Limb (tissue), 2 donors: ENCODE data around the gene HOMEZ.
A peak's percentile ranks its signal among the peaks of the same experiment; 100 is the strongest.
"Not testable (repeated sequence)": the region's sequence is repeated elsewhere in the genome, so short reads cannot be mapped to it uniquely, and the experiment has no call there.

Source experiments
- DNase-seq, 2 donors: peaks; one replicate each; pipeline ENCODE4 v3.0.0-alpha.2; 2016; ENCODE audit errors: extremely low spot score in 2 of 2

HOMEZ gene

DNA sequence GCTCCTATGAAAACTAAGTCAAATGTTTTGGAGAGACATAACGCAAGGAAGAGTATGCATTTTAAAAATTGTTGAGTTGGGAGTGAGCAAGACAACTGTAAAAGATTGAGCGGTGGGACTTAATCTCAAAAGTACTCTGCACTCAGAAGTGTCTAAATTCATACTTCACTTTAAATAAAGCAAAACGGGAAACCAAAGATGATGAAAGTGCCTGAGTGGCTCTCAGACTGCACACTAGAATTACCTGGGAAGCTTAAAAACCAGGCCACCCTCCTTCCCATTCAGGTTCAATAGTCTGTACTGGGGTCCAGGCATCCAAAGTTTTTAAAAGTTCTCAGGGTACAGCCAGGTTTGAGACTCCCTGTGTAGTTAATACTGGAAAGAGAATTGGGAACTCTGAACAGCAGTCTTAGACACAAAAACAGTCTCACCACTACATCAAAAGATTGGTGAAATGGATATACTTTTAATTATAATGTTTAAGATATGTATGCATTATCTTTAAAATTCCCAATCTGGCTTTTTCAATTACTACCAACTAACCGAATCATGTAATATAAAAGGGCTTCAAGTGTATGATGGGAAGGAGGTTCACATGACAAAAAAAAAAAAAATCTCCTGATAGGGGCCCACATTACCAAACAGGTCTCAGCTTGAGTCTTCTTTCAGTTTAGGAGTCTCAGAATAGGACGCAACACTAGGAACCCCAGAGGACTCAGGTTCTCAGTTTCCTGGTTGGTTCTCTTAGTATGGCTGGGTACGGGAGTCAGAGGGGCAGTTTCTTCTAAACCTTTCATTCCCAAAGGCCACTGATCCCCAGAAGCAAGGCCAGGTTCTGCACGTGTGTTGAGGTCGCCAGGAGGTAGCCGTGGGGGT is 1.0 kb downstream of the HOMEZ start:
- DNase-seq, result no peak

DNA sequence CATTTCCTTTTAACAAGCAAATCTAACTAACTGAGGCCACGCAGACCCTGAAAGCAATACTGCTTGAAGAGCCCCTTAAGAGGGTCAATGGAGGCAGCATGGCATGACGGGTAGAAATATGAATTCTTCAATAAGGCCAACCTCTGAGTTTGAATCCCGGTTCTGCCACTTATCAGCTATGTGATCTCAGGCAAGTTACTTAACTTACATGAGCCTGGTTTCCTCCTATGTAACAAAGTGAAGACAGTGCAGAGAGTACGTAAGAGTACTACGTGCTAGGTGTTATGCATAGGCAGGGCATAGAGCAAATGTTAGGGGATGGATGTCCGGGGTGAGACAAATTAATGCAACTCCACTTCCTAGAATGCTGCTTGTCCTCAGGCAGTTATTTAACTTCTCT is 4.7 kb downstream of the HOMEZ start:
- no peak for DNase-seq

DNA sequence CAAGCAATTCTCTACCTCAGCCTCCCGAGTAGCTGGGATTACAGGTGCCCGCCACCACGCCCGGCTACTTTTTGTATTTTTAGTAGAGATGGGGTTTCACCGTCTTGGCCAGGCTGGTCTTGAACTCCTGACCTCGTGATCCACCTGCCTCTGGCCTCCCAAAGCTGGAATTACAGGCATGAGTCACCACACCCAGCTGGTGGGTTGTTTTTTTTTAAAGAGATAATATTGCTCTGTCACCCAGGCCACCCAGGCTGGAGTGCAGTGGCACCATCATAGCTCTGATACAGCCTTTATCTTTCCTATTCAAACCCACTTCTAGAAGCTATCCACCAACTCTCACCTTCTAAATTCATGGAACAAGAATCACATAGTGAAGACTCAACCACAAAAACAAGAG is 8.0 kb downstream of the HOMEZ start:
- not testable (repeated sequence) for DNase-seq

DNA sequence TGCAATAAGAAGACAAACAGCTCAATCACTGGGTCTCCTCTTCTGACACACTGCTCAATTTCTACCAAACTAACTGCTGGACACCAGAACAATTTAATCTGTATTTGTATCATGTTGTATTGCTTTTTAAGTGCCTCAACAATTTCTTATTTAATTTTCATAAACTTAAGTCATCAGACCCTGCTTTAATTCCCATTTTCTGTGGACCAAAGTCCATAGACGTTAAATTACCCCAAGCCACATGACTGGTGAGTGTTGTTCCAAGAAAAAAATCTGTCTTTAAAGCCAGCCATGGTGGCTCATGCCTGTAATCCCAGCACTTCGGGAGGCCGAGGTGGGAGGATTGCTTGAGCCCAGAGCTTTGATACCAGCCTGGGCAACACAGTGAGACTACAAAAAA is 8.7 kb downstream of the HOMEZ start:
- no peak for DNase-seq

DNA sequence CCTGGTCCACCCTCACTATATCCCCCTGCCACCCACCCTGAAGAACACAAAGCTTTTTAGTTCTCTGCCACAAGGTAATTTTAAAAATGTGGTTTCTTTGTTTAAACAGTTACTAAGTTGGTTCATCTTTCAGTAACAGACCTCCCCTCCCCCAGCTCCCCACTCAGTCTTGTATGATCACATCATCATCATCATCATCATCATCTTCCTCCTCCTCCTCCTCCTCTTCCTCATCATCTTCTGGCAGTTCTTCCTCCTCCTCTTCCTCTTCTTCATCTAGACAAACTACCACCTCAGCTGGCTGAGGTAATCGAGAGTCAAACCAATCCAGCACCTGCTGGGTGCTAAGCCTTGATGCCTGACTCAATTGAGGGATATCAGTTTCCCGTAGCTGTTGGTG is 10.5 kb downstream of the HOMEZ start:
- DNase-seq, result no peak

DNA sequence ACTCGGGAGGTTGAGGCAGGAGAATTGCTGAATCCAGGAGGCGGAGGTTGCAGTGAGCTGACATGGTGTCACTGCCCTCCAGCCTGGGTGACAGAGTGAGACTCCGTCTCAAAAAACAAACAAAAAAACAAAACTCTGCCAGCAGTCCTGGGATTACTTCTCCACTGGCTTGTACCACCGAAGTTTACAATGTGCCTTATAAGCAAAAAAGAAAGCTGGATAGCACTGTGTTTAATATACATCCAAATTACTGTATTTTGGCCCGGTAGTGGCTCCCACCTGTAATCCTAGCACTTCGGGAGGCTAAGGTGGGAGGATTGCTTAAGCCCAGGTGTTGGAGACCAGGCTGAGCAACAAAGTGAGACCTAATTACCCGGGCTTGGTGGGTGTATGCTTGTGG is 16.7 kb downstream of the HOMEZ start:
- no peak for DNase-seq

DNA sequence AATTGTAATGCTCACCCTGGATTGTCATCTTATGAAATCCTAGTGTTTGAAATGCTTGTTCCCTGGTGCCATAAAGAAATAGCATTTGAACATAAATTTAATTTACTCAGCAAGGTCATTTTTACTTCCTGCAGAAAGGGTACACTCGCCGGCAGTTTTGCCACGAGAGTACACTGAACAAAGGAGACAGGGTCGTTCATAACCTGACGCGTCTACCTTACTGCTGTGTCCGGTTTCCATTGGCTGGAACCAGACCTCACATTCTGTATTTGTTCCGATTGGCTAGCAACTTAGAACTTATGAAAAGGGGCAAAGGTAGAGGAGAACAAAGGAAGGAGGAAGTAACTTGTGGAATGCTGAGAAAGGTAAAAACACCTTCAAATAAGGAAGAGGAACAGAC is 25.1 kb downstream of the HOMEZ start:
- DNase-seq, result not testable (repeated sequence)

DNA sequence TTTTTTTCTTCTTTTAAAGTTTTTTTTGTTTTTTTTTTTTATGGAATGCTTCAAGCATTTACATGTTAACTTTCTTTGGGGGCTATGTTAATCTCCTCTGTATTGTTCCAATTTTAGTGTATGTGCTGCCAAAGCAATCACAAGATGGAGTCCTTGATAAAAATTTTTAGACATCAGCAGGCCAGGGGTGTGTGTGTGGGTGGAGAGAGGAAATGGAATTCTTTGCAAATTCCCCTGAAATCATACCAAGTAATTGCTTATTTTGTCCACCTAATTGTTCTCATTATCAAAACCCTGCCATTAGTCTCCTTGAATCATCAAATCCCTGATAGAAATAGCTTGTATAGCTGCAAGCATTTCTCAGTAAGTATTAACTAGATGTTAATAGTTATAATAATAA is 26.5 kb downstream of the HOMEZ start:
- DNase-seq, result no peak

DNA sequence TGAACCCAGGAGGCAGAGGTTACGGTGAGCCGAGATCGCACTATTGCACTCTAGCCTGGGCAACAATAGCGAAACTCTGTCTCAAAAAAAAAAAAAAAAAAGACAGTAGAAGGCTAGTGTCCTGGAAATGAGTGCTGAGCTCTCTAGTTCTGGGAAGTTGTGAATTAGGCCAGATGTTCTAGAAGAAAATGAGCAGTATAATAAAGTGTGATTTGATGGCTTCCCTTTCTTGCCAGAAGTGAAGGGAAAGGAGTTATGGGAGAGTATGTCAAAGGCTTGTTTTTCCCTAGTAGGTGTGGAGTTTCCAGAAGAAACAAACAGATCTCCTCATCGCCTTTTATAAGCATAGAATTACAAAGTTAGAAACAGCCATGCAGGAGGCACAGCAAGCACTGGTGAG is 27.7 kb downstream of the HOMEZ start:
- DNase-seq, result no peak

DNA sequence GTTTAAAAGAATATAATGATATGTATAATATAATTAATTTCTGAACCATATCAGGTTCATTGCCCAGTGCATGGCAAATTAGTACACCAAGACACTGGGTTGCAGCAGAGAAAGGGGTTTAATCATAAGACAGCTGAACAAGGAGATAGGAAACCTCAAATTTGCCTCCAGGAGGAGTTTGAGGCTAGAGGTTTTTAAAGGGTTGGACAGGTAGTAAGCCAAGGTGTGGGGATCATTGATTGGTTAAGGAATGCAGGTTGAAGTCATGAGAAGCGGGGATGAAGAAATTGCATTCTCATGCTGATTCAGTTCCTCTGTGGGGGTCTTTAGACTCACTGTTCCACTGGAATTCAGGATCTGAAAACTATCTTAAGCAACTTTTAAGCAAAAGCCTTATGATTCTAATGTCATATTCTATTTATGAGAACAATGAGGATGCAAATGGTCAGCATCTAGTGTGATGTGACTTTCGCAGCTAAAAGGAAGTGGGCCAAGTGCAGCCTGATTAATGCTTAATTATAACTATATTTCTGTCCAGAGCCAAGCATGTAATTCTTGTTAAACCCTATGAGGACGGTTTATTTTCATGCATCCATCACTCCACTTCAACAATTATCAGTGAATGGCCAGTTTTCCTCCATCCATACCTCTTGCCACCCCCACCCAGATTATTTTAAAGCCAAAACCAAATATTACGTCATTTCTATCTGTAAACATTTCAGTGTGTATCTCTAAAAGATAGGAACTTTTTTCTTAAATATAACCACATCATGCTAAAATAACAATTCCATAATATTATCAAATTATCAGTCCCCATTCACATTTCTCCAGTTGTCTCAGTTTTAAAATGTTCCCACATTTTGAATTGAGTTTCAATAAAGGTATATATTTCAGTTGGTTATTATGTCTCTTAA is 33.3 kb downstream of the HOMEZ start:
- DNase-seq, result no peak

DNA sequence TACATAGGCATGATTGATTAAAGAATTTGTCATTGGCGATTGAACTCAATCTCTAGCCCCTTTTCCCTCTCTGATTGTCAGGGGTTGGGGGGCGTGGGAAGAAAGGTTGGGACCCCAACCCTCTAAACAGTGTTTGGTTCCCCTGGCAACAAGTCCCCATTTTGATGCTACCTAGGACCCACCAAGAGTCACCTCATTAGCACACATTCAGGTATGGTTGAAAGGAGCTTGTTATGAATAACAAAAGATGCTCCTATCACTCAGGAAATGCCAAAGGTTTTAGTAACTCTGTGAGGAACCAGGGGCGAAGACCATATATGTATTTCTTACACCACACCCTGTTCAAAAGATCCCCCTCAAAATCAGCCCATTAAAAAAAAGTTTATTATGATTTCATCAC is 33.9 kb downstream of the HOMEZ start:
- no peak for DNase-seq

DNA sequence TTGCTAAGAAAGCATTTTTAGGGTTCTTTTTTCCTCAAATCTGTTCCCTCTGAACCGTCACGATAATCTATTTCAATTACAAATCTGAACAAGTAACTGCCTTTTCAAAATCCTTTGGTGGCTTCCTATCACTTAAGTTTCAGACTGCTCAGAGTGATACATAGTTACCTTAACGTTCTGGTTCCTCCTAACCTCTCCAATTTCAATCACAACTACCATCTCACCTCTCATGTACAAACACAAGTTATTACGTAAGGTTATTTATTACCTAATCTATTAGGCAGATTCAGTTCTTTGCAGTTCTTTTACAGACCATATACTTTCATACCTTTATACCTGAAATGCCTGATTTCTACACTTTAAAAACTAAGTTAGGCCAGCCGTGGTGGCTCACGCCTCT is 36.1 kb downstream of the HOMEZ start:
- no peak for DNase-seq

DNA sequence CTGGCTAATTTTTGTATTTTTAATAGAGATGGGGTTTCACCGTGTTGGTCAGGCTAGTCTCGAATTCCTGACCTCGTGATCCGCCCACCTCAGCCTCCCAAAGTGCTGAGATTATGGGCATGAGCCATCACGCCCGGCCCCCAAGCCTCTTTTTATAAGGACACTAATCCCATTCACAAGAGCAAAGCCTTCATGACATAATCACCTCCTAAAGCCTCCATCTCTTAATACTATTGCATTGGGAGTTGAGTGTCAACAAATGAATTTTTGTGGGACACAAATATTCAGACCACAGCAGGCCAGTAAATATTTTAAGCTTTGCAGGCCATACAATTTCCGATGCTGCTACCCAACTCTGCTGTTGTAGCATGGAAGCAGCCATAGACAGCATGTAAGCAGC is 37.3 kb downstream of the HOMEZ start:
- no peak for DNase-seq

DNA sequence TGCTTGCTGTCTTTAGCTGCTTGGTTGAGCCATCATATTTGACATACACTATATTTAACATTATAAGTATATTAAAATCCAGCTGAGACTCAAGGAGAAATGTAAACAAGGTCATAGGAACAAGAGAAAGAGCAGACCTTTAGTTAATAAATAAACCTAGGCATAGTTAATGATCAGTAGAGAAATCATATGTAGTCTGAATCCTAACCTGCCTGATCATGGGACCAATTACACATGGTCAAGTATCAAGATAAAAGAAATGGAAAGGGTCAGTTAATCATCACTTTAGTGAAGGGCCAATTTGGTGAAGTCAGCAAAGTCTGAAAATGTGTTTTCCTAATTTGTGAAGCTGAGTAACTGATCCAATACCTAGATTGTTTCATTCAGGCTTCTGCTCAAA is 40.6 kb downstream of the HOMEZ start:
- DNase-seq, result no peak

DNA sequence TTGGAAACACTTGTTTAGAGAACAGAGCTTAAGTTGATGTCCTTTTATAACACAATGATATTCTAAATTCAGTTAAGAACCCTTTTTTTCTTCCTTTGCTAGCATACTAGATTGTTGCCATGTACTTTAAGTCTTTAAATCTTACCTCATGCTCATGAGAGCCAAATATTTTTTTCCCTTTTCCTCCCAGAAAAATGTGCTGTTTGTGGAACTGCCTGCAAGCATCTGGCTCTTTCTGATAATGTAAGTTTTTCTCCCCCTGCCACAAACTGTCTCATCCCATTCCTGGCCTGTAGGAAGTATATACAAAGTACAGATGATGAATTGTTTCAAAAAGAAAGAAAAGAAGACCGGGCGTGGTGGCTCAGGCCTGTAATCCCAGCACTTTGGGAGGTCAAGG is 42.9 kb downstream of the HOMEZ start:
- no peak for DNase-seq

DNA sequence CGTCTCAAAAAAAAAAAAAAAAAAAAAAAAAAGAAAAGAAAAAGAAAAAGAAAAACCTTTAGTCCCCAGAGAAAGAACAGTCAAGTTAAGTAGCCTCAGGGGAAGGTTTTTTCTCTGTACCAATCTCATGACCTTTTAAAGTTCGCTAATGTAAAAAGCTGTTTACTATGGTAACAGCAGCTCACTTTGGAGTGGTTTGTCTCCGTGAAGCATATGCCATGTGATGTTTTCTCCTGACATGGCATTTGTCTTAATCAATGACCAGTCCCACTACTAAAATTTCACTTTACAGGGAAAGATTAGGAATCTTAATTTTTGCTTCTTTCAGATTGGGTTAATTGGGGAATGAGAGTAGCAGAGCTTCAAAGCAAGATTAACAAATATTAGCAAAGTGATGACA is 43.9 kb downstream of the HOMEZ start:
- no peak for DNase-seq

DNA sequence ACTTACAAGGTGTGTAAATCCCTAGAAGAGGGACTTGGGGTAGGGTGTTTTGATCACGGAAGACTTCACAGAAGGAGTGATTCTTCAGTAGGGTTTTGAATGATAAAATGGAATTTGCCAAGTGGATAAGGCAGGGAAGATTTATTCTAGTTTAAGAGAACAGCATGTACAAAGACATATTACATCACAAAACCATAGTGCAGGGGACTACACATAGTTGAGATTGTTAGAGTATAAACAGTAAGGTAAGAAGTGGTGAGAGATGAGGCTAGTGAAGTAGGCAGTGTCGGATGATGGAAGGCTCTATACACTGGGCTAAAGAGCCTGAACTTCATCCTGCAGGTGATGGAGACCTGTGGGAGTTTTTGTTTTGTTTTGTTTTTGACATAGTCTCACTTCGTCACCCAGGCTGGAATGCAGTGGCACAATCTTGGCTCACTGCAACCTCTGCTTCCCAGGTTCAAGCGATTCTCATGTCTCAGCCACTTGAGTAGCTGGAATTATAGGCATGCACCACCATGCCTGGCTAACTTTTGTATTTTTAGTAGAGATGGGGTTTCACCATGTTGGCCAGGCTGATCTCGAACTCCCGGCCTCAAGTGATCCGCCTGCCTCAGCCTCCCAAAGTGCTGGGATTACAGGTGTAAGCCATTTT is 44.7 kb downstream of the HOMEZ start:
- DNase-seq, result not testable (repeated sequence)

DNA sequence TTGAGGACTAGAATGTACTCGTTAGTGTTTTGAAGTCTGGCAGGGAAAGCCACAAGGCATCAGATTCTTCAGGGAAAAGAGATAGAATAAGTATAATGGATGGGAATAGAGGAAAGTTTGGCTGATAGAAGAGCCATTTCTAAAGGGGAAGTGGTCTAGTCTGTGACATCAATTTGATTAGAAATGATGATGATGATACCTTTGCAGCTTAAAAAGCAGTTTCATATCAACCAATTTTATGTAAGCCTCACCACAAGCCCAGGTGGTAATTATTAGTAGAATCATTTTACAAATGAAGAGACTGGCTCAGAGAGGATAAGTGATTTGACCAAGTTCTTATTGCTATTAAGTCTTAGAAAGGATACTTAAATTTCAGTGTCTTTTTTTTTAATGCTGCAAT is 45.3 kb downstream of the HOMEZ start:
- DNase-seq, result no peak

DNA sequence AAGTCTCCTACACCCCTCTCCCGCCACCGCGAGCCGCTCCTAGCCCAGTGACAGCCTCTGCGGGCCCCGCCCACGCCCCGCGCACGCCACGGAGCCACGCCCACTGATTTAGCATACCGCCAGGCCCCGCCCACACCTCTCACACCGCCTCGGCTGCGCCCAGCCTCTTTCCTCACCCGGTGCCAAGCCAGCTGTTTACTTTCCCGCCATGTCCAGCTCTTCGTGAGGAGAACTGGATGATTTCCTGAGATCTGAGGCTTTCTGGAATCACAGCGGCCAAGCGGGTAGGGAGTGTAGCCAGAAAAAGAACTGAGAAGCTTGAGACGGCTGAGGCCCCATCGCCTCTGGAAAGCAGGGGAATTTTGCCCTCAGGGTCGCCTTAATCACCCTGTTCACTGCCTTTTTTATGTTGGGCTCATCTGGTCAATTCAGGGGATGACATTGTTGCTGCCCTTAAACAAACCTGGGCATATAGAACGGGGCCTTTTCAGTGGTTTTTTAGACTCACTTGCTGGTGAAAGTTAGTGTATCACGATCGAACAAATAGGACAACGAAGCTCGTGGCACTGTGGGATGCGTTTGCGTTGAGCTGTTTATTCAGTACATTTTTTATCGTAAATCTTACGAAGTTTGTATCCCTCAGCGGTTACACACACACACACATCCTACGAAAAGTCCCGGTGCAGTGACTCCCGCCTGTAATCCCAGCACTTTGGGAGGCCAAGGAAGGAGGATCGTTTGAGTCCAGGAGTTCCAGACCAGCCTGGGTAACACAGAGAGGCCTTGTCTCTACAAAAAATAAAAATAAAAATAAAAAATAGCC is 47.9 kb downstream of the HOMEZ start, which contains the start of gene RNF212B:
Gene RNF212B, plus strand, starts transcription at position 165 of the 823 bp plus-strand sequence. CDS start 2,410 bp downstream, outside the sequence.
- peak; percentile 90 to 92 for DNase-seq

DNA sequence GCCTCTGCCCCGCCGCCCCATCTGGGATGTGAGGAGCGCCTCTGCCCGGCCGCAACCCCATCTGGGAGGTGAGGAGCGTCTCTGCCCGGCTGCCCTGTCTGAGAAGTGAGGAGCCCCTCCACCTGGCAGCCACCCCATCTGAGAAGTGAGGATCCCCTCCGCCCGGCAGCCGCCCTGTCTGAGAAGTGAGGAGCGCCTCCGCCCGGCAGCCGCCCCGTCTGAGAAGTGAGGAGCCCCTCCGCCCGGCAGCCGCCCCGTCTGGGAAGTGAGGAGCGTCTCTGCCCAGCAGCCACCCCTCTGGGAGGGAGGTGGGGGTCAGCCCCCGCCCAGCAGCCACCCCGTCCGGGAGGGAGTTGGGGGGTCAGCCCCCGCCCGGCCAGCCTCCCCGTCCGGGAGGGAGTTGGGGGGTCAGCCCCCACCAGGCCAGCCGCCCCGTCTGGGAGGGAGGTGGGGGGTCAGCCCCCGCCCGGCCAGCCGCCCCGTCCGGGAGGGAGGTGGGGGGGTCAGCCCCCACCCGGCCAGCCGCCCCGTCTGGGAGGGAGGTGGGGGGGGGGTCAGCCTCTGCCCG is 53.6 kb downstream of the HOMEZ start:
- not testable (repeated sequence) for DNase-seq

DNA sequence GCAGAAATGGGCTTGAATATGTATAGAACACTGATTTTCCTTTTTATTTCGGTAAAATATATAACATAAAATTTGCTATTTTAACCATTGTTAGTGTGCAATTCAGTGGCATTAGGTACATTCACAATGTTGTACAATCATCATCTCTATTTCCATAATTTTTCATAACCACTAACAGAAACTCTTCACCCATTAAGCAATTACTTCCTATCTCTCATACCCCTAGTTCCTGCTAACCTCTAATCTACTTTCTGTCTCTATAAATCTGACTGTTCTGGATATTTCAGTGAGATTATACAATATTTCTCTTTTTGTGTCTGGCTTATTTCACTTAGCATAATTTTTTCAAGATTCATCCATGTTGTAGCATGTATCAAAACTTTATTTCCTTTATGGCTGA is 57.1 kb downstream of the HOMEZ start:
- DNase-seq, result no peak
